A673 (cell line): ENCODE measurements around the gene PPP1R37. TPM values are rescaled to one million over a fixed set of nuclear protein-coding genes. Genes with fewer than 3 reads are reported as not detected.

ENCODE experiments used
- BruUV-seq: library from RNA; stranded (reverse); fragments of 400-500 nt; replicated peaks from 2 replicates; lab custom pipeline; 2021; lab: Mats Ljungman, UMichigan
- CTCF ChIA-PET: fragments of 300-600 bp; sonication (Branson Sonifier 250); formaldehyde crosslinking; loops from one replicate; lab custom pipeline; 2022; ENCODE audit warnings: antibody characterized with exemption; lab: Charles Lee
- POLR2A ChIA-PET: fragments of 300-600 bp; sonication (Branson Sonifier 250); formaldehyde crosslinking; loops from one replicate; lab custom pipeline; 2022; ENCODE audit warnings: antibody characterized with exemption; ENCODE audit not compliant: low non-redundant PET; lab: Charles Lee
- DNase-seq: peaks from one replicate; pipeline ENCODE4 v3.0.0-alpha.2; 2015; ENCODE audit warnings: low spot score
- H3K27ac ChIP-seq: fragments of 200-600 bp; sonication (generic); 2 replicates; pipeline ENCODE4 v1.5.1; 2016; ENCODE audit warnings: mixed run types, low read depth, mild to moderate bottlenecking, mixed read lengths, antibody characterized with exemption, low read length; ENCODE audit not compliant: poor library complexity, severe bottlenecking
- H3K27me3 ChIP-seq: fragments of 200-600 bp; sonication (generic); replicated peaks from 2 replicates; pipeline ENCODE4 v1.6.1; 2017; ENCODE audit warnings: mixed run types, low read depth, mild to moderate bottlenecking, mixed read lengths, antibody characterized with exemption, low read length; ENCODE audit not compliant: insufficient read depth, poor library complexity
- H3K36me3 ChIP-seq: fragments of 200-600 bp; sonication (generic); 2 replicates; pipeline ENCODE4 v1.6.1; 2016; ENCODE audit warnings: mixed run types, mild to moderate bottlenecking, mixed read lengths, antibody characterized with exemption, low read length; ENCODE audit not compliant: insufficient read depth, poor library complexity, severe bottlenecking
- H3K4me1 ChIP-seq: fragments of 200-600 bp; sonication (generic); 2 replicates; pipeline ENCODE4 v1.6.1; 2017; ENCODE audit warnings: mixed run types, mild to moderate bottlenecking, mixed read lengths, antibody characterized with exemption, low read length; ENCODE audit not compliant: insufficient read depth, poor library complexity, severe bottlenecking
- H3K4me3 ChIP-seq: fragments of 200-600 bp; sonication (generic); 2 replicates; pipeline ENCODE4 v1.5.1; 2016; ENCODE audit warnings: low read depth, mixed run types, mild to moderate bottlenecking, mixed read lengths, low read length; ENCODE audit not compliant: poor library complexity, severe bottlenecking
- H3K9me3 ChIP-seq: fragments of 200-600 bp; sonication (generic); 2 replicates; pipeline ENCODE4 v1.6.1; 2016; ENCODE audit warnings: mixed run types, low read depth, mild to moderate bottlenecking, mixed read lengths, antibody characterized with exemption, low read length; ENCODE audit not compliant: poor library complexity, severe bottlenecking
- CTCF ChIP-seq: fragments of 300-800, 200-600 bp; sonication (generic); conservative IDR thresholded peaks from 2 replicates; pipeline ENCODE4 v1.5.1; 2017; ENCODE audit warnings: low read depth, mild to moderate bottlenecking, antibody characterized with exemption, low read length, moderate library complexity, mixed read lengths
- EZH2 ChIP-seq: fragments of 200-600 bp; sonication (generic); IDR thresholded peaks from 2 replicates; pipeline ENCODE4 v1.6.1; 2017; ENCODE audit warnings: borderline replicate concordance, low read depth, mild to moderate bottlenecking, mixed read lengths, antibody characterized with exemption, low read length; ENCODE audit not compliant: poor library complexity, severe bottlenecking
- intact Hi-C: fragments of 100-400 bp; cut with micrococcal nuclease; formaldehyde crosslinking; loops from one replicate; pipeline ENCODE4 v1.10.0; 2022; ENCODE audit not compliant: unreplicated experiment
- total RNA-seq: library from RNA; stranded (reverse); gene quantifications from 2 replicates; pipeline ENCODE4 v1.2.3, GENCODE V29; 2021

PPP1R37 gene
- total RNA-seq, 1 experiment from 2014 or later: 34.0 TPM

- POLR2A ChIA-PET: no interaction called here
- no peak for DNase-seq
- BruUV-seq: no TSS peak
Measured at GRCh38 chr19:45141203-45141900, 48.4 kb downstream of the PPP1R37 start.

GRCh38 chr19:45142016-45142725, 49.2 kb downstream of the PPP1R37 start:
- intact Hi-C loops: no loop called here
- BruUV-seq: no TSS peak
- POLR2A ChIA-PET: no interaction called here
- CTCF ChIA-PET: no interaction called here
- DNase-seq: no peak
- Histone ChIP-seq H3K27me3 (no peaks in the 10 kb centered on the region), H3K27ac (no peak overlapping the region), H3K4me1 (no peaks in the 10 kb centered on the region), H3K9me3 (no peaks in the 10 kb centered on the region), H3K4me3 (no peak overlapping the region), H3K36me3 (peaks cover 13% of the 10 kb centered on the region)
- TF ChIP-seq CTCF: no peak
- TF ChIP-seq EZH2: no peak

More at GRCh38 chr19:45141203-45141900, 48.4 kb downstream of the PPP1R37 start:
- no peak for TF ChIP-seq CTCF
- TF ChIP-seq EZH2: no peak
- H3K27me3 ChIP-seq: no peaks in the 10 kb centered on the region
- no peaks in the 10 kb centered on the region for H3K4me1 ChIP-seq
- H3K9me3 ChIP-seq: no peaks in the 10 kb centered on the region
- H3K36me3 ChIP-seq: peaks cover 13% of the 10 kb centered on the region
- CTCF ChIA-PET: no interaction called here
- no peak overlapping the region for H3K4me3 ChIP-seq
- intact Hi-C loops: no loop called here
- H3K27ac ChIP-seq: no peak overlapping the region

- intact Hi-C loops: no loop called here
- Histone ChIP-seq H3K27ac (no peak overlapping the region), H3K27me3 (no peaks in the 10 kb centered on the region), H3K36me3 (peaks cover 13% of the 10 kb centered on the region), H3K4me3 (no peak overlapping the region), H3K9me3 (no peaks in the 10 kb centered on the region), H3K4me1 (no peaks in the 10 kb centered on the region)
- BruUV-seq: no TSS peak
- no peak for DNase-seq
- CTCF ChIA-PET: no interaction called here
- POLR2A ChIA-PET: no interaction called here
- TF ChIP-seq EZH2 (no peak), CTCF (no peak)
Measured at GRCh38 chr19:45142726-45143110, 49.7 kb downstream of the PPP1R37 start.
